ENCODE results near the gene TGM6. TPM values are rescaled to one million over a fixed set of nuclear protein-coding genes. Genes with fewer than 3 reads are reported as not detected.
A peak's percentile ranks its signal among the peaks of the same experiment; 100 is the strongest.
"Not testable (repeated sequence)": the region's sequence is repeated elsewhere in the genome, so short reads cannot be mapped to it uniquely, and the experiment has no call there.

TGM6 gene
- total RNA-seq, 1 donor from 2014 or later: not detected

GRCh38 chr20:2397595-2398145, 17.0 kb downstream of the TGM6 start:
- DNase-seq (ENCODE audit: low spot score): peak; percentile 57

GRCh38 chr20:2398449-2398848, 17.7 kb downstream of the TGM6 start:
- peak; percentile 37 for DNase-seq (ENCODE audit: low spot score)

- DNase-seq (ENCODE audit: low spot score): peak; percentile 67
Observed at GRCh38 chr20:2399390-2399789, 18.7 kb downstream of the TGM6 start.

GRCh38 chr20:2400290-2400689, 19.6 kb downstream of the TGM6 start:
- peak; percentile 80 for DNase-seq (ENCODE audit: low spot score)

GRCh38 chr20:2401527-2401926, 20.8 kb downstream of the TGM6 start:
- DNase-seq (ENCODE audit: low spot score): no peak

GRCh38 chr20:2402271-2402980, 21.7 kb downstream of the TGM6 start:
- DNase-seq (ENCODE audit: low spot score): no peak

- DNase-seq (ENCODE audit: low spot score): peak; percentile 71
Observed at GRCh38 chr20:2403291-2404052, 22.8 kb downstream of the TGM6 start.

GRCh38 chr20:2405693-2406065, 25.0 kb downstream of the TGM6 start:
- DNase-seq (ENCODE audit: low spot score): no peak

GRCh38 chr20:2407355-2407754, 26.7 kb downstream of the TGM6 start:
- not testable (repeated sequence) for DNase-seq (ENCODE audit: low spot score)

- no peak for DNase-seq (ENCODE audit: low spot score)
Observed at GRCh38 chr20:2408111-2408510, 27.4 kb downstream of the TGM6 start.

- peak; percentile 5 for DNase-seq (ENCODE audit: low spot score)
Observed at GRCh38 chr20:2416541-2417212, 36.0 kb downstream of the TGM6 start.

- DNase-seq (ENCODE audit: low spot score): peak; percentile 85
Observed at GRCh38 chr20:2417213-2417541, 36.5 kb downstream of the TGM6 start.

GRCh38 chr20:2418388-2418787, 37.7 kb downstream of the TGM6 start:
- no peak for DNase-seq (ENCODE audit: low spot score)

GRCh38 chr20:2420510-2420909, 39.8 kb downstream of the TGM6 start:
- DNase-seq (ENCODE audit: low spot score): no peak

GRCh38 chr20:2421247-2421646, 40.5 kb downstream of the TGM6 start:
- no peak for DNase-seq (ENCODE audit: low spot score)

GRCh38 chr20:2429051-2429450, 48.4 kb downstream of the TGM6 start:
- DNase-seq (ENCODE audit: low spot score): no peak

GRCh38 chr20:2430538-2430937, 49.8 kb downstream of the TGM6 start:
- no peak for DNase-seq (ENCODE audit: low spot score)

- DNase-seq (ENCODE audit: low spot score): no peak
Observed at GRCh38 chr20:2431185-2431584, 50.5 kb downstream of the TGM6 start.

GRCh38 chr20:2446845-2447244, 66.1 kb downstream of the TGM6 start:
- no peak for DNase-seq (ENCODE audit: low spot score)

- no peak for DNase-seq (ENCODE audit: low spot score)
Observed at GRCh38 chr20:2449386-2449785, 68.7 kb downstream of the TGM6 start.

- DNase-seq (ENCODE audit: low spot score): no peak
Observed at GRCh38 chr20:2451422-2451821, 70.7 kb downstream of the TGM6 start.
